Peyer's patch (tissue), 4 donors: ENCODE measurements around the gene PJA2.

ENCODE experiments used
- CTCF ChIP-seq, 6 experiments: fragments of 450-650 bp in 4 of 6; fragments of 200-600 bp in 2 of 6; sonication (generic) in 1 of 6; IDR thresholded peaks; one replicate each; pipeline ENCODE4 v1.5.1; 2017 to 2019; ENCODE audit warnings: antibody characterized with exemption in 6 of 6, mild to moderate bottlenecking in 3 of 6, moderate library complexity in 1 of 6
- POLR2A ChIP-seq, 2 donors: fragments of 450-650 bp; IDR thresholded peaks; one replicate each; pipeline ENCODE4 v1.5.1; 2017; ENCODE audit warnings: antibody characterized with exemption in 2 of 2, mild to moderate bottlenecking in 2 of 2, moderate library complexity in 2 of 2

GRCh38 chr5:109418712-109419352 is 9.1 kb upstream of the PJA2 start:
- TF ChIP-seq CTCF (IDR thresholded peaks at IDR 0.05) (no peak), POLR2A (IDR thresholded peaks at IDR 0.05) (no peak)
